K562 (cell line): ENCODE results near the gene SLBP. TPM values are rescaled to one million over a fixed set of nuclear protein-coding genes. Genes with fewer than 3 reads are reported as not detected.

Experiments used
- ATAC-seq: fragments of 200-7000 bp; cut with Tn5 transposase; 3 replicates; pipeline ENCODE4 v1.9.1; 2020; ENCODE audit warnings: moderate library complexity
- BruUV-seq: library from RNA; stranded (reverse); fragments of 400-500 nt; replicated peaks from 2 replicates; lab custom pipeline; 2021; lab: Mats Ljungman, UMichigan
- CTCF ChIA-PET: fragments of 300-600 bp; formaldehyde crosslinking; extraction: SDS; loops from one replicate; lab custom pipeline; 2021; ENCODE audit warnings: low intra/inter-chr PET ratio; lab: Yijun Ruan, JAX
- POLR2A ChIA-PET: fragments of 300-600, 350-650 bp; sonication (Branson Sonifier 250); formaldehyde crosslinking; extraction: SDS; loops from one replicate; lab custom pipeline; 2021; ENCODE audit warnings: antibody characterized with exemption, inconsistent platforms; lab: Yijun Ruan, JAX
- DNase-seq, 4 experiments: peaks; one replicate each; pipeline versions ENCODE4 v3.0.0 to v3.0.0-alpha.2; 2011 to 2018; ENCODE audit warnings: low spot score in 3 of 4, mixed read lengths in 3 of 4; ENCODE audit errors: extremely low read depth in 1 of 4
- FAIRE-seq: peaks from 2 replicates; lab custom pipeline; 2011; peaks lifted over from hg19 to GRCh38; lab: Jason Lieb, UNC
- H2AFZ ChIP-seq: 2 replicates; pipeline ENCODE4 v1.6.0; 2011; ENCODE audit warnings: low read depth, low read length, control low read depth, inconsistent platforms
- H3K27ac ChIP-seq: fragments of 200-600 bp; 3 replicates; pipeline ENCODE4 v1.8.0; 2011; ENCODE audit warnings: low read depth, mild to moderate bottlenecking, control low read depth, inconsistent platforms, low read length, moderate library complexity, mixed read lengths; ENCODE audit errors: extremely low read depth
- H3K27me3 ChIP-seq, 2 experiments: fragments of 300-600 bp in 1 of 2; 2 replicates in 1 of 2; 3 replicates in 1 of 2; pipeline versions ENCODE4 v1.6.0 to v1.8.0; 2011; ENCODE audit warnings: inconsistent platforms in 2 of 2, low read length in 2 of 2, mild to moderate bottlenecking in 1 of 2, mixed read lengths in 1 of 2, moderate library complexity in 1 of 2; ENCODE audit not compliant: control insufficient read depth in 2 of 2, insufficient read depth in 2 of 2
- H3K36me3 ChIP-seq: fragments of 300-600 bp; 3 replicates; pipeline ENCODE4 v1.8.0; 2011; ENCODE audit warnings: mild to moderate bottlenecking, low read length, inconsistent platforms; ENCODE audit not compliant: control insufficient read depth, insufficient read depth
- H3K4me1 ChIP-seq, 2 experiments: fragments of 200-600 bp in 1 of 2; replicated peaks in 1 of 2; 2 replicates in 1 of 2; 3 replicates in 1 of 2; pipeline versions ENCODE4 v1.5.1 to v1.8.0; 2011; ENCODE audit warnings: inconsistent platforms in 2 of 2, low read length in 2 of 2, mild to moderate bottlenecking in 1 of 2, mixed read lengths in 1 of 2, moderate library complexity in 1 of 2; ENCODE audit not compliant: control insufficient read depth in 2 of 2, insufficient read depth in 2 of 2
- H3K4me2 ChIP-seq: 2 replicates; pipeline ENCODE4 v1.6.1; 2011; ENCODE audit warnings: low read length, control low read depth, inconsistent platforms, mixed read lengths; ENCODE audit not compliant: insufficient read depth
- H3K4me3 ChIP-seq: fragments of 200-600 bp; sonication (generic), shearing (Covaris generic); 2 replicates; pipeline ENCODE4 v1.5.1; 2016; ENCODE audit warnings: control low read depth, inconsistent platforms
- H3K79me2 ChIP-seq: fragments of 200-600 bp; 3 replicates; pipeline ENCODE4 v1.8.0; 2011; ENCODE audit warnings: low read length, inconsistent platforms; ENCODE audit not compliant: control insufficient read depth, insufficient read depth
- H3K9ac ChIP-seq, 2 experiments: 2 replicates each; pipeline versions ENCODE4 v1.6.0 to v1.6.1; 2011; ENCODE audit warnings: low read depth in 2 of 2, low read length in 2 of 2, control low read depth in 1 of 2, inconsistent platforms in 1 of 2, mild to moderate bottlenecking in 1 of 2, mixed read lengths in 1 of 2; ENCODE audit not compliant: insufficient read depth in 1 of 2
- H3K9me1 ChIP-seq: one replicate; pipeline ENCODE4 v1.6.0; 2011; ENCODE audit warnings: inconsistent platforms, mild to moderate bottlenecking, low read length, moderate library complexity; ENCODE audit not compliant: control insufficient read depth, insufficient read depth
- H3K9me3 ChIP-seq: replicated peaks from 2 replicates; pipeline ENCODE4 v1.5.1; 2011; ENCODE audit warnings: low read depth, low read length, inconsistent platforms; ENCODE audit not compliant: control insufficient read depth, insufficient read depth
- H4K20me1 ChIP-seq: replicated peaks from 2 replicates; pipeline ENCODE4 v1.6.1; 2011; ENCODE audit warnings: low read length, inconsistent platforms, mixed read lengths; ENCODE audit not compliant: control insufficient read depth, insufficient read depth
- ATF4 ChIP-seq: fragments of 450-650 bp; formaldehyde crosslinking; IDR thresholded peaks from 2 replicates; pipeline ENCODE4 v1.4.0; 2022; ENCODE audit warnings: mild to moderate bottlenecking, moderate library complexity
- BRD4 ChIP-seq: fragments of 200-600 bp; sonication (generic); IDR thresholded peaks from 2 replicates; pipeline ENCODE4 v1.6.1; 2017; ENCODE audit warnings: inconsistent platforms
- DDX20 ChIP-seq: fragments of 450-650 bp; IDR thresholded peaks from 2 replicates; pipeline ENCODE4 v1.6.1; 2016; ENCODE audit warnings: missing genetic modification characterization, low read depth, mild to moderate bottlenecking, missing compliant biosample characterization, moderate library complexity
- FOS ChIP-seq: IDR thresholded peaks from 3 replicates; pipeline ENCODE4 v1.6.1; 2011; ENCODE audit not compliant: insufficient read length; ENCODE audit errors: extremely low read depth
- GABPB1 ChIP-seq: sonication (generic); formaldehyde crosslinking; IDR thresholded peaks from 2 replicates; pipeline ENCODE4 v1.8.0; 2022; ENCODE audit warnings: mild to moderate bottlenecking, missing genetic modification reagents
- NRF1 ChIP-seq, 2 experiments: fragments of 450-650 bp; IDR thresholded peaks in 1 of 2; conservative IDR thresholded peaks in 1 of 2; 2 replicates each; pipeline ENCODE4 v1.6.1; 2014; ENCODE audit warnings: mild to moderate bottlenecking in 2 of 2
- RBBP5 ChIP-seq: fragments of 200-600 bp; sonication (generic); IDR thresholded peaks from 2 replicates; pipeline ENCODE4 v1.6.1; 2012; ENCODE audit warnings: borderline replicate concordance, mild to moderate bottlenecking, low read length, control low read depth, inconsistent platforms; ENCODE audit not compliant: insufficient read depth, poor library complexity, severe bottlenecking
- RBM14 ChIP-seq: fragments of 200-400 bp; formaldehyde crosslinking; IDR thresholded peaks from 2 replicates; pipeline ENCODE4 v1.6.1; 2018; ENCODE audit warnings: low read depth, mild to moderate bottlenecking, low read length, moderate library complexity, borderline replicate concordance; ENCODE audit not compliant: insufficient read depth
- SMAD4 ChIP-seq: fragments of 250-450 bp; sonication (Bioruptor Pico); conservative IDR thresholded peaks from 2 replicates; pipeline ENCODE4 v1.8.0; 2021; ENCODE audit warnings: inconsistent platforms, mild to moderate bottlenecking, moderate library complexity
- THRAP3 ChIP-seq: fragments of 450-650 bp; IDR thresholded peaks from 2 replicates; pipeline ENCODE4 v1.6.1; 2016; ENCODE audit warnings: mild to moderate bottlenecking, inconsistent platforms, borderline replicate concordance
- ZC3H4 ChIP-seq: sonication (generic); formaldehyde crosslinking; IDR thresholded peaks from 2 replicates; pipeline ENCODE4 v1.9.0; 2021; ENCODE audit warnings: missing genetic modification reagents, borderline replicate concordance
- ZHX1 ChIP-seq: fragments of 150-350 bp; conservative IDR thresholded peaks from 2 replicates; pipeline ENCODE4 v1.6.1; 2014; ENCODE audit warnings: low read length
- WGBS: fragments of 100-300 bp; shearing (Covaris generic); methylation state at CpG from one replicate; pipeline ENCODE4 v1.1.6; 2016; ENCODE audit warnings: low coverage, mixed read lengths; ENCODE audit not compliant: insufficient coverage; ENCODE audit errors: missing lambda C conversion rate; 5-methylcytosine and 5-hydroxymethylcytosine counted together
- in situ Hi-C: fragments of 300-500 bp; cut with MboI; formaldehyde crosslinking; loops from 4 replicates; pipeline ENCODE4 v1.15.0; 2018; ENCODE audit warnings: inconsistent platforms, mixed read lengths
- intact Hi-C: fragments of 100-400 bp; cut with micrococcal nuclease; formaldehyde crosslinking; loops from 2 replicates; pipeline ENCODE4 v1.14.2; 2022
- polyA plus RNA-seq, 8 experiments: library from polyadenylated mRNA; depleted of rRNA in 4 of 8; stranded (reverse) in 5 of 8; unstranded in 3 of 8; fragments of >200 nt; fragmentation: Nextera tagmentation in 2 of 8; fragmentation: Illumina TruSeq in 1 of 8; extraction: Ambion mirVana in 2 of 8; extraction: Trizol in 1 of 8; gene quantifications; 2 replicates each; pipeline versions ENCODE4 v1.2.1 to v1.2.3, GENCODE V29; 2011 to 2014; ENCODE audit warnings: inconsistent platforms in 1 of 8, missing spikeins in 1 of 8
- total RNA-seq, 7 experiments: library from RNA; depleted of rRNA in 6 of 7; stranded (reverse); fragments of >200 nt in 6 of 7; fragmentation: Illumina TruSeq in 2 of 7; extraction: Trizol in 2 of 7; gene quantifications; 2 replicates each; pipeline versions ENCODE4 v1.2.1 to v1.2.3, GENCODE V29; 2011 to 2021; ENCODE audit warnings: low replicate concordance in 1 of 7
- TF ChIP-seq, protein P1 (sequence below): IDR thresholded peaks from 3 replicates; pipeline ENCODE4 v1.6.1; 2011; ENCODE audit warnings: borderline replicate concordance, mild to moderate bottlenecking; ENCODE audit not compliant: insufficient read length, insufficient read depth

Gene SLBP
- total and polyA plus RNA-seq, 9 of the 15 experiments (the other 6 are each of a cell fraction or from before 2014, with no cell fraction given) = 49.4 to 221 (median 162) TPM

DNA sequence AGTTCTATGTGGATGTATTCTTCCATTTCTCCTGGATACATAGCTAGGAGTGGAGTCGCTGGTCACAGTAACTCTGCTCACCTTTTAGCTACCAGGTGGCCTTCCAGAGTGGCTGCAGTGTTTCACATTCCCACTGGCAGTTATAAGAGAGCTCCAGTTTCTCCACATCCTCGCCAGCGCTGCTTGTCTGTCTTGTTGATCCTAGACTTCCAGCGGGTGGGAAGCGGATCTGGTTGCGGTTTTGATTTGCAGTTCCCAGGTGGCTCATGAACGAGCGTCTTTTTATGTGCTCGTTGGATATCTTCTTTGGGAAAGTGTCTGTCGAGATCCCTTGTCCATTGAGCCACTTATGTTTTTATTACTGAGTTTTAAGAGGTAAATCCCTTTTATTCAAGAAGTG is 20.8 kb upstream of the SLBP start:
- WGBS = 95% methylated on average over 10 of the region's 10 CpGs
- POLR2A ChIA-PET = interaction anchor here (0.8 to 1.1 kb wide), 3 partner anchors 12 to 21 kb away, joined by 4 read pairs; partner anchors contain the start of genes SLBP, TACC3 and TMEM129
- no TSS peak for BruUV-seq

More for the DNA sequence above, 20.8 kb upstream of the SLBP start:
- in situ Hi-C loops = no loop called here
- Histone ChIP-seq H2AFZ (no peak overlapping the region), H3K9ac (no peak overlapping the region), H3K9me3 (peaks cover 4% of the 10 kb centered on the region), H4K20me1 (peaks cover 13% of the 10 kb centered on the region; the same call in 1 of the 2 replicates), H3K79me2 (peaks cover 39% of the 10 kb centered on the region), H3K27me3 (no peaks in the 10 kb centered on the region), H3K9me1 (no peaks in the 10 kb centered on the region), H3K36me3 (peaks cover 95% of the 10 kb centered on the region), H3K4me1 (peaks cover 0 to 22% of the 10 kb centered on the region in 2 experiments; a peak in 1 of 5 replicates), H3K27ac (no peak overlapping the region), H3K4me2 (no peak overlapping the region), H3K4me3 (no peak overlapping the region)
- intact Hi-C loops = no loop called here
- no peak for TF ChIP-seq SMAD4 (CRISPR knock-in tag)
- TF ChIP-seq RBM14 = no peak
- no peak for TF ChIP-seq RBBP5
- no peak for TF ChIP-seq THRAP3
- TF ChIP-seq, protein P1, sequence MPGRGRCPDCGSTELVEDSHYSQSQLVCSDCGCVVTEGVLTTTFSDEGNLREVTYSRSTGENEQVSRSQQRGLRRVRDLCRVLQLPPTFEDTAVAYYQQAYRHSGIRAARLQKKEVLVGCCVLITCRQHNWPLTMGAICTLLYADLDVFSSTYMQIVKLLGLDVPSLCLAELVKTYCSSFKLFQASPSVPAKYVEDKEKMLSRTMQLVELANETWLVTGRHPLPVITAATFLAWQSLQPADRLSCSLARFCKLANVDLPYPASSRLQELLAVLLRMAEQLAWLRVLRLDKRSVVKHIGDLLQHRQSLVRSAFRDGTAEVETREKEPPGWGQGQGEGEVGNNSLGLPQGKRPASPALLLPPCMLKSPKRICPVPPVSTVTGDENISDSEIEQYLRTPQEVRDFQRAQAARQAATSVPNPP = no peak
- no peak for TF ChIP-seq FOS
- no peak for TF ChIP-seq NRF1 (conservative IDR thresholded peaks at IDR 0.05 in 1 of 2, IDR thresholded peaks at IDR 0.05 in 1 of 2)
- TF ChIP-seq ZHX1 = no peak
- TF ChIP-seq ZC3H4 (CRISPR knock-in tag) = no peak
- TF ChIP-seq GABPB1 (CRISPR knock-in tag) = no peak
- TF ChIP-seq BRD4 = no peak
- TF ChIP-seq DDX20 (tag) = no peak
- no peak for TF ChIP-seq ATF4 (CRISPR knock-in tag)
- no peak for DNase-seq
- no peak for FAIRE-seq
- CTCF ChIA-PET = no interaction called here
- ATAC-seq = no peak
